GM12801 (cell line): ENCODE data around the gene BFSP2.

ENCODE experiments used
- CTCF ChIP-seq: IDR thresholded peaks from one replicate; pipeline ENCODE4 v1.5.1; 2011; ENCODE audit warnings: control low read depth; ENCODE audit not compliant: insufficient read length; ENCODE audit errors: extremely low read depth

Gene BFSP2

DNA sequence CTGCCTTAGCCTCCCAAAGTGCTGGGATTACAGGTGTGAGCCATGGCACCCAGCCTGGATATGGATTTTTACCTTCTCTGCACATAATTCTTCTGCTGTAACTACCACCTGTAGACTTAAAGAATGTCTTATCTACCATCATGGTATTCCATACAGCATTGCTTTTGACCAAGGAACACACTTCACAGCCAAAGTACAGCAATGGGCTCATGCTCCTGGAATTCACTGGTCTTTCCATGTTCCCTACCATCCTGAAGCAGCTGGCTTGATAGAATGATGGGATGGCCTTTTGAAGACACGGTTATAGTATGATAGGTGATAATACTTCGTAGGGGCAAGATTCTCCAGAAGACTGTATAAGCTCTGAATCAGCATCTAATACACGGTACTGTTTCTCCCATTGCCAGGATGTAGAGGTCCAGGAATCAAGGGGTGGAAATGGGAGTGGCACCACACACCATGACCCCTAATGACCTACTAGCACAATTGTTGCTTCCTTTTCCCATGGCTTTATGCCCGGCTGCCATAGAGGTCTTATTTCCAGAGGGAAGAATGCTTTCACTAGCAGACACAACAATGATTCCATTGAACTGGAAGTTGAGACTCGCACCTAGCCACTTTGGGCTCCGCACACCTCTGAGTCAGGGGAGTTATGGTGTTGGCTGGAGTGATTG, 112.7 kb downstream of the BFSP2 start:
- TF ChIP-seq CTCF: no peak

DNA sequence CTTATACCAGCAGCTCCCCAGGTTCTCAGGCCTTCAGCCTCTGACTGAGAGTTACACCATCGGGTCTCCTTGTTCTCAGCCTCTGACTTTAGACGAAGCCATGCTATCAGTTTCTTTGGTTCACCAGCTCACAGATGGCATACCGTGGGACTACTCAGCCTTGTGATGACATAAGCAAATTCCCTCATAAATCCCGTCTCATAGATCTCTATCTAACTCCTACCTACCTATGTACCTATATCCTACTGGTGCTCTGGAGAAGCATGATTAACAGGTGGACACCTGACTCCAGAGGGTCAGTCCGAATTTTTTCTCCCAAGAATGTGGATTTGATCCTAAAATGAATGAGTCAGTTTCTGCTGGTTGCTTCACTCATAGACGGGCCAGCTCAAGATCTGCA, 114.6 kb downstream of the BFSP2 start:
- no peak for TF ChIP-seq CTCF

DNA sequence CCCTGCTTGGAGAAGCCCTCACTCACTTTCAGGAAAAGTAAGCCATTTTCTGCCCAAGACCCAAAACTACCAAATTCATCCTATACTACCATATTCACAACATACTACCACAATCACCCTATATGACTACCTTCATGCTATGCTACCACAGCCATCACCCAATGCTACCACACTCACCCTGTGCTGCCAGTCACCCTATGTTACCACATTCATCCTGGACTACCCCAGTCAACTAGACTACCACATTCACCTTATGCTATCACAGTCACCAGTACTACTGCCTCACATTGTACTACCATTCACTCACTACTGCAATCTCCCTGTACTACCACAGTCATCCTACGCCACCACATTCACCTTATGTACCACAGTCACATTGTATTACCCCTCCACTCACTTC, 115.3 kb downstream of the BFSP2 start:
- no peak for TF ChIP-seq CTCF

GRCh38 chr3:133520286-133520685, 120.4 kb downstream of the BFSP2 start:
- TF ChIP-seq CTCF: no peak

DNA sequence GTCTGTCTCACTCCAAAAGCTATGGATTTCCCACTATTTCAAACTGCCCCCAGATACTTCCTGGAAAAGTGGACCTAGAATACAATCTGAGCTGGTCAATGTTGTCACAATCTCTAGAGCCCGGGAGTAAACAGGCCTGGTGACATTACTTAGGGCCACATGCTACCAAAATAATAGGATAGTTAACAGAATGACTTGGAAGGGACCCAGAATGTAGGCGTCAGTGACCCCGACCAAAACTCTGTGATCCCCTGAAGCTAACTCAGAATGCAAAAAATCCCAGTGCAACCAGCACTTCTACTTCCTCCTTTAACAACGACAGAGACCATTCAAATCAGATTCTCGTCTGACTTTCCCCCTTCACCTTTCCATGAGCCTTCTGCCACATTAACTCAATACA, 122.1 kb downstream of the BFSP2 start:
- TF ChIP-seq CTCF: no peak
